Endometrium (tissue), 2 donors: ENCODE data around the gene MED12L.

Experiments used
- FAIRE-seq: peaks from 2 replicates; lab custom pipeline; 2012; peaks lifted over from hg19 to GRCh38; lab: Jason Lieb, UNC
- donor health status: control.
- donor health status: control.

The MED12L gene

GRCh38 chr3:151462278-151462780 is 376.9 kb downstream of the MED12L start:
- no peak for FAIRE-seq

DNA sequence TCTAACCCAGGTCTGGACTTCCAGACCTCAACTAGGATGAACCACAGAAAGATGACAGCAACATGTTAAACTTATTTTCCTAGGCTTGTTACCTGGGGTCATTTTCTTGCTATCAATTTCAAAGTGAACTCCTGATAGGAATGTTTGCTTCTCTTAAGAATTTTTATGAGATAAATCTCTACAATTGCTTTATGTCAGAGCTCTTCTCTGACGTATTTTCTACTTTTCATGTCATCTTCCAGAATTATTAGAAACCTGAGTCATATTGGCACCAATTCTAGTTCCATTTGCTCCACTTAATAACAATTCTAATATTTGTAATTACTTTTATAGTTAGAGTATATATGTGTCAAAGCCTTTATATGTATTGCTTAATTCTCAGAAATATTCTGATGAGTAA is 377.5 kb downstream of the MED12L start:
- FAIRE-seq = no peak

GRCh38 chr3:151467069-151467468 is 381.6 kb downstream of the MED12L start:
- FAIRE-seq = no peak

DNA sequence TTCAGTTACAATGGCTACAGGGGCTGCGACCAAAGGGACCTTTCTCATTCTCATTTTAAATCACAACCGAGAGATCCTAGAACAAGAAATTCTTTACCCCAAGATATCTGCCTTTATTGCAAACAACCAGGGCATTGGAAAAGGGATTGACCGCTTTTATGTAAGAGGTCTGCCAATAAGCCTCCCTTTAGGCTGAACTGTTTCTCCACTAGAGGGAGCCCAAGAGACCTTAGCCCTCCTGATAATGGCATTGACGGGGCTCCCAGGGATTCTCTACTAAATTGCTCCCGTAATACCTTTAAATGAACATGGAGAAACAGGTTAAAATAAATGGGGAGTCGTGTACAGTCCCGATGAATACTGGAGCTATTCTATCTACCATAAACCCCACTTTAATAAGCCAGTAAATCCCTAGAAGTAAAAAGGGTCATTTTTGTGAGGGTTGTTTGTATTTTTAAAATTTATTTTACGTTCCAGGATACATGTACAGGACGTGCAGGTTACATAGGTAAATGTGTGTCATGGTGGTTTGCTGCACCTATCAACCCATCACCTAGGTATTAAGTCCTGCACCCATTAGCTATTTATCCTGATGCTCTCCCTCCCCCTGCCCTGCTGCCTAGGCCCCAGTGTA is 382.9 kb downstream of the MED12L start:
- no peak for FAIRE-seq

GRCh38 chr3:151476344-151477018 is 391.0 kb downstream of the MED12L start:
- FAIRE-seq = no peak

DNA sequence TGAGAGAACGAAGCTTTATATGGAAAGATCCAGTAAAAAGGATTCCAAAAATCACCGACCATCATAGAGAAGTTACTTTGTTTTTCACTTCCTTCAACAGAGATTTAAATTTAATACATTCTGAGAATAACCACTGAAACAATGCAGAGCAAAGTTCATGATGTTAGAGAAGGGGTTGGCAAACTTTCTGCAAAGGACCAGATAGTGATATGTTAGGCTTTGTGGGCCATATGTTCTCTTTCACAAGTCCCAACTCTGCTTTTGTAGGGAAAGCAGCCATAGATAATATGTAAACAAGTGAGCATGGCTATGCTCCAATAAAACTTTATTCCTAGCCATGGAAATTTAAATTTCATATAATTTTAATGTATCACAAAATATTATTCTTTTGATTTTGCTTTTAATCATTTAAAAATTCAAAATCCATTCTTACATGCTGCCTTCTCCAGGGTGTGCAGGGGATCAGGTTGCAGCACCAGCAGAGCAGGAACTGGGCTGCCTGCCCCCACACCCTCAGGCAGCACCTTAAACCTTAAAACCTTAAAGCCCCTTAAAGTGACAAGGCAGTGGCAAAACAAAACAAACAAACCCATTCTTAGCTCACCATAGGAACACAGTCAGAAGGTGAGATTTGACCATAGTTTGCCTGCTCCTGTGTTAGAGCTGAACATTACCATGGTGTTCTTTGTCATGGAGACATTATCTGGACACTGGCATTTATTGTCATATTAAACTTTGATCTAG is 392.3 kb downstream of the MED12L start:
- no peak for FAIRE-seq

- no peak for FAIRE-seq
Measured at GRCh38 chr3:151478335-151478697, 392.9 kb downstream of the MED12L start.

DNA sequence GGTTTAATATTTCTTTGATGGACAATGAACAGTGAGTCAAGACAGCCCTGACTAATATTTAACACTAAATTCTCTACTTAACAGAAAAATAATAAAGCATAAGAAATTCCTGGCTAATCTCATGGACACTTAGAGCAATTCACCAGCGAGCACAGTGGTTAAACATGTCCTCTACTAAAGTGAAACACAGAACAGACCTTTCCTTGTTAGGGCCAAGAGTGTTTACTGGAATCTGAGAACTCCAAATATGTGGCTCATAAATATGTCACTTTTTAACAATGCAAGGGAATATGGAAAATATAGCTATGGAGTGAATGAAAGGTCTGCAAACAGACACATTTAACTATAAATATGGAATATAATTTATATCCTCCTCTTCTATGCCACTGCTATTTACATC is 394.0 kb downstream of the MED12L start:
- peak; percentile 84 for FAIRE-seq

DNA sequence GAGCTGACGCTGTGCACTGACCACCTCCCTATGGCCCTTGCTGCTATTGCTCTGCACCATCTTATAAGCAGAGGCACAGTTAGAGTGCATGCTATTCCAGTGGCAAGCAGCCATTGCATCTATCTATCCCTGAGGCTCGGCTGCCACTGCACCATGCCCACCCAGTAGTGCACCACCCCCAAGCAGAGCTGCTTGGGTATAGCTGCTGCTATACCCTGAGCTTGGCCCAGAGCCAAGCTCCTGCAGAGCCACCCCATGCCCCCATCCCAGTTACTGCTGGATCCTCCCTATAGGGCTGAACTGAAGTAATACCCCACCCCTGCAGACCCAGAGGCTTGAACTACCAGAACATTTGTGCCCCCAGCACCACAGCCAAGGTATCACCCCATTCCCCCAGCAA is 395.0 kb downstream of the MED12L start:
- no peak for FAIRE-seq

DNA sequence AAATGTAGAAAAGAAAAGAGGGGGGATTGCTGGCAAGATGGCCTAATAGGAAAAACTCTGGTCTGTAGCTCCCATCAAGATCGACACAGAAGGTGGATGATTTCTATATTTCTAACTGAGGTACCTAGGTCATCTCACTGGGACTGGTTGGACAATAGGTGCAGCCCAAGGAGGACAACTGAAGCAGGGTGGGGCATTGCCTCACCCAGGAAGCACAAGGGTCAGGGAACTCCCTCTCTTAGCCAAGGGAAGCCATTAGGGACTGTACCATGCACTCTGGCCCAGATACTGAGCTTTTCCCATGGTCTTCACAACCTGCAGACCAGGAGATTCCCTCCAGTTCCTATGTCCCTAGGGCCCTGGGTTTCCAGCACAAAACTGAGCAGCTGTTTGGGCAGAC is 398.0 kb downstream of the MED12L start:
- FAIRE-seq = no peak

DNA sequence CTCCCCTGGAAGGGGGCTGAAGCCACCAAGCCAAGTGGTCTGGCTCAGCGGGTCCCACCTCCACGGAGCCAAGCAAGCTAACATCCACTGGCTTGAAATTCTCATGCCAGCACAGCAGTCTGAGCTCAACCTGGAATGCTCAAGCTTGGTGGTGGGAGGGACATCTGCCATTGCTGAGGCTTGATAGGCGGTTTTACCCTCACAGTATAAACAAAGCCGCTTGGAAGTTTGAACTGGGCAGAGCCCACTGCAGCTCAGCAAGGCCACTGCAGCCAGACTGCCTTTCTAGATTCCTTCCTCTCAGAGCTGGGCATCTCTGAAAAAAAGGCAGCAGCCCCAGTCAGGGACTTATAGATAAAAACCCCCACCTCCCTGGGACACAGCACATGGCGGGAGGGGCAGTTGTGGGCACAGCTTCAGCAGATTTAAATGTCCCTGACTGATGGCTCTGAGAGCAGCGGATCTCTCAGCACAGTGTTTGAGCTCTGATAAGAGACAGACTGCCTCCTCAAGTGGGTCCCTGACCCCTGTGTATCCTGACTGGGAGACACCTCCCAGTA is 398.6 kb downstream of the MED12L start:
- no peak for FAIRE-seq
